ENCODE data around the gene PIK3R2.
"Not testable (repeated sequence)": the region's sequence is repeated elsewhere in the genome, so short reads cannot be mapped to it uniquely, and the experiment has no call there.

GRCh38 chr19:18105259-18105658, 47.7 kb upstream of the PIK3R2 start:
- not testable (repeated sequence) for TF ChIP-seq POLR2AphosphoS5, POLR2A (IDR thresholded peaks at IDR 0.05)
